GM18499 (cell line): ENCODE measurements around the gene MLYCD.
A peak's percentile ranks its signal among the peaks of the same experiment; 100 is the strongest.

Experiments
- ATAC-seq: cut with Tn5 transposase; IDR thresholded peaks from one replicate; pipeline ENCODE4 v1.9.1; 2021; ENCODE audit warnings: moderate number of reproducible peaks; ENCODE audit not compliant: insufficient read depth, unreplicated experiment

Gene MLYCD

DNA sequence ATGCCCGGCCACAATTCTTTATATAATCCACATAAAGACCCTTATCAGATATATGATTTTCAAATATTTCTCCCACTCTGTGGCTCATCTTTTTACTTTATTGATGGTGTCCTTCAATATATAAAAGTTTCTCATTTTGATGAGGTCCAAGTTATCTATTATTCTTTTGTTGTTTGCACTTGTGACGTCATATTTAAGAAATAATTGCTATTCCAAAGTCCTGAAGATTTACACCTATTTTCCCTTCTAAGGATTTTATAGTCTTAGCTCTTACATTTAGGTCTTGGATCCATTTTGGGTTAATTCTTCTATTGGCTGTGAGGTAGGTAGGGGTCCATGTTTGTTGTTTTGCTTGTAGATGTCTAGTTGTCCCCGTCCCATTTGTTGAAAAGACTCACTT lies 3.0 kb upstream of the MLYCD start:
- ATAC-seq, result no peak

GRCh38 chr16:83899272-83899897 lies 470 bp downstream of the MLYCD start:
- peak; percentile 41 for ATAC-seq

GRCh38 chr16:83899978-83900377 lies 1.1 kb downstream of the MLYCD start:
- no peak for ATAC-seq

GRCh38 chr16:83900571-83900970 lies 1.7 kb downstream of the MLYCD start:
- no peak for ATAC-seq

DNA sequence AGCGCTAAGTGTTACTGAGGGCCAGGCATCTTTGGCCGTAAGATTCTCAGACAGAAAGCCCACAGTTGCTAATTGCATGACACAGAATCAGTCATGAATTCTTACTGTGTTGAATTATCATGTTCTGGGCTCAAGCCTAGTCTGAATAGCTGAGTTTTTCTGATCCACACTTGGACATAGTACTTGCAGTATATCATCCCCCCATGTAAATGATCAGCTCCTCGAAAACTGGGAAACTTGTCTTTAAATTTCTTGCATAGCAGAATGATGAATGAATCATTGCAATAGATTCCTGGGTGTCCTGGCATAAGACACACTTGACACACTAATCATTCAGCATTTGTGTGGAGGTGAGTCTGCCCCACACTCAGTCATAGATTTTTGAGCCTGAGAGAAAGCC lies 2.2 kb downstream of the MLYCD start:
- no peak for ATAC-seq

DNA sequence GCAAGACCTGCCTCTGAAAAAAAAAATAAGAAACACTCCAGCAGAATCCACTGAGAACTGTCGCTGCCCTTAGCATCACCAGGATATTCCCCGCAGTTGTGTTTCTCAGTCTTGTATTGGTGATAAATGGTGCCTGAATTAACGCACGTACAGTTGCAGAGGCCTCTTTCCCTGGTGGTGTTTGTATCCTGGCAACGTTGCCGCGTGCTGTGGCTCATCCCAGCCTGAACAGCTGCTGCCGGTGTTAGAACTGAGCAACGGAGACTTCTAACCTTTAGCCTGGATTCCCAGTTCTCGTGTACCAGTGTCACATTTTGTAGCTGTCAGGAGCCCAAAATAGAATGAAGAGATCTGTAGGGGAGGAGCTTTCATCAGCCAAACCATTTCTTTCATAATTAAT lies 4.8 kb downstream of the MLYCD start:
- no peak for ATAC-seq

DNA sequence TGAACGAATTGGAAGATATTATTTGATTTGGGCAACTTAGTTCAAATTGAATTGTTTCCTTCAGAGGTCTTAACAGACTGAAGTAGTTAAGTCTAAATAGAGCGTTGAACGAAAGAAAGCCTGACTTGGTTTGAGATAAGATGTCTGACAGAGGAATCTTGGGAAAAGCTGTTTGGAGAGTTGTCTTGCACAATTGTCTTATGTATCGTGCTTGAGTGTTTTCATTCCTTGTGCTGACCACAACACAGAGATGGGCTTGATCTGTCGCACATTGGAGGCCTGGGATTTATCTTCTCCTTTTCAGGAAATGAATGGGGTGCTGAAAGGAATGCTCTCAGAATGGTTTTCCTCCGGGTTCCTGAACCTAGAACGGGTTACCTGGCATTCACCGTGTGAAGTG lies 7.8 kb downstream of the MLYCD start:
- ATAC-seq, result no peak

- no peak for ATAC-seq
Measured at GRCh38 chr16:83907111-83907510, 8.2 kb downstream of the MLYCD start.

DNA sequence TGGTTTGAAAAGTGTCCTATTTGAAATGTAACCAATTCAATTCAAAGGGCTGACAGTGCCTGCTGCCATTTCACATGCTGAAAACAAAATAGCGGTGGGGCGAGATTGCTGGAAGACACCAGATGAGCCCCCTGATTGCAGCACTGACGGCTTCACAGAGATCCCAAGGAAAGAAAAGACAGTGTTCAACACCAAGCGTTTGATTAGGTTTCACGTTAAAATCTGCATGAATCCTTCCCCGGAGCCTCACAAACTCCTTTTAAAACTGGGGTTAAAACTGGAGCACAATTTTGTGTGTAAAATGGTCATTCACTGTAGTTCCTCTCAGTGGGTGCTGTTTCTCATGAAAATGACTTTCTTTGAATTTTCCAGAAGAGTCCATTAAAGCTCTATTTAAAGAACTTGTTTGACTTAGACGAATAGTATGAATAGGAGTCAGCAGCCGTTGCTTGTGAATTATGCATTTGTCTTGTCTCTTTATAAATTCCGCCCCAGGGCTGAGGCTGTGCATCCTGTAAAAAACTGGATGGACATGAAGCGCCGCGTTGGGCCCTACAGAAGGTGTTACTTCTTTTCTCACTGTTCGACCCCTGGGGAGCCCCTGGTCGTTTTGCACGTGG lies 8.8 kb downstream of the MLYCD start:
- ATAC-seq, result no peak

DNA sequence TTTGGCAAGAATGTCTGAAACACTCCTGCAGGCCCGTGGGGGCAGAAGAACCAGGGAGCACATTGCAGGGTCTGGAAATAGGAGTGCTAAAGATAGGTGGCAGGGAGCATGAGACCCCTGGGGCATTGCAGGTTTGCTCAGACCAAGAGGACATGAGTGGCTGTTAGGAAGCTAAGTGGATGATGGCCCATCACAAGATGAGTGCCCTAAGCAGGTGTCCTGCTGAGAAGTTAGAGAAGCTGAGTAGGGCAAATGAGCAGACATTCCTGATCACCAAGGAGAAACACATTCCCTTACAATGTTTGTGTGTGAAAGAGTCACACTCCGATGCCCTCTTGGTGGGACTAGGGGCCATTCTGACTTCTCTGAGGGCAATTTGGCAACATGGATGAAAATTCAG lies 9.9 kb downstream of the MLYCD start:
- ATAC-seq, result no peak

- no peak for ATAC-seq
Measured at GRCh38 chr16:83911290-83911689, 12.4 kb downstream of the MLYCD start.

- ATAC-seq, result no peak
Measured at GRCh38 chr16:83912519-83913244, 13.8 kb downstream of the MLYCD start.

DNA sequence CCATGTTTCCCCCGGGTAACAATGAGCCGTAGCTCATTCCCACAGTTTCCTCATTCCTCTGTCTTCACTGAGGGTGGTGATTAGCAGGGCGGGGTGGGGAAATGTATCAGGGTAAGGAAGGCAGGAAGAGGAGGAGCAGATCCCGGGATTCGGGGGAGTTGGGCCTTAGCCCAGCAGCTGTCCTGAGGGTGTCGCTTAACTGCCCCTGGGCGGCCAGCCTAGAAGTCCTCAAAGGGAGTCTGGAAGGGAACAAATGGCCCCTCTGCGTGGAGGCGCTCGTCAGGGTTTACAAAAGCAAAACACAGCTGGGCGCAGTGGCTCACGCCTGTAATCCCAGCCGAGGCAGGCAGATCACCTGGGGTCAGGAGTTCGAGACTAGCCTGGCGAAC lies 14.3 kb downstream of the MLYCD start:
- ATAC-seq, result no peak

DNA sequence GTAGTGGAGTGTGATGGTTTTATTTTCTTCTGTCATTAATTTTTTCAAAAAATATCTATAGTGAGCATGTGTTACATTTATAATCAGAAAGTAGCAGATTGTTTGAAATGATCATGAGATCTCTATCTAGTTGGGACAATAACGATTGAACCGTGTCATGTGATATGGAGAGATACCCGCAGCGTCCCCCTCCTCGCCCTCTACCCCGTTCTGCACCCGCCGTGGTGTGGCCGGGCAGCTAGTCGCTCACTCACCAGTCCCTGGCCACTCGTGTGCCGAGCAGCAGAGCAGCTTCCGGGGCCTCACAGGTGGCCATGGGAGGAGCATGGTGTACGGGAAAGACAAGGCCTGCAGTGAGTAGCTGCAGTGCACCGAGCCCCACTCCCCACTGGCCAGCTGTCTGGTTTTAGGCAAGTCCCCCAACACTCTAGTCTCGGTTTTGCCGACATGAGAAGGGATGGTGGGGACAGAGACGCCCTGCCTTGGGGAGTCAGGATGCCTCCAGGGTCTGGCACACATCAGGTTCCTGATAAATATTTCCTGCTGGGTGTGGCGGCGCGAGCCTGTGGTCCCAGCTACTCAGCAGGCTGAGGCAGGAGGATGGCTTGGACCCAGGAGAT lies 15.3 kb downstream of the MLYCD start:
- ATAC-seq, result no peak

DNA sequence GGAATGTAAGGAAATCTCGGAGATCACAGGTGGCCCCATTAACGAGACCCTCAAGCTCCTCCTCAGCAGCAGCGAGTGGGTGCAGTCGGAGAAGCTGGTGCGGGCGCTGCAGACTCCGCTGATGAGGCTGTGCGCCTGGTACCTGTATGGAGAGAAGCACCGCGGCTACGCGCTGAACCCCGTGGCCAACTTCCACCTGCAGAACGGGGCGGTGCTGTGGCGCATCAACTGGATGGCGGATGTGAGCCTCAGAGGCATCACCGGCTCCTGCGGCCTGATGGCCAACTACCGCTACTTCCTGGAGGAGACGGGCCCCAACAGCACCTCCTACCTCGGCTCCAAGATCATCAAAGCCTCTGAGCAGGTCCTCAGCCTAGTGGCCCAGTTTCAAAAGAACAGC lies 16.2 kb downstream of the MLYCD start:
- no peak for ATAC-seq

DNA sequence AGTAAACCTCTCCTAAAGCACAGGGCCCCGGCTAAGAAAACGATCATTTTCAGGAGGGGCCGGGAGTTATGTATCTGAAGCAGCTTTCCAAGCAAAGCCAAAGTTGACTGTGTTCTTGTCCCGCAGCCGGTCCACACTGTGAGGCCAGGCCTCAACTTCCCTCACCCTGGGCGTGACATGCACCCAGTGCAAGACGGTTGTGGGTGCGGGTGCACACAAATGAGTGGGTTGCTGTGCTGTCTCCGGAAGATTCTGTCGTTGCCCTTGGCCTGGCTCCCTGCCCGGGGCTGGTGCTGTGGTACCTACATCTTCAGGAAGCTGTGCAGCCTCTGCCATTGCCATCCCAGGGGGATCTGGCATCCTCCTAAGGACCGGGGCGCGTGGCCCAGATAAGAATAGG lies 16.6 kb downstream of the MLYCD start:
- no peak for ATAC-seq

- ATAC-seq, result no peak
Measured at GRCh38 chr16:83917152-83918120, 18.5 kb downstream of the MLYCD start.

DNA sequence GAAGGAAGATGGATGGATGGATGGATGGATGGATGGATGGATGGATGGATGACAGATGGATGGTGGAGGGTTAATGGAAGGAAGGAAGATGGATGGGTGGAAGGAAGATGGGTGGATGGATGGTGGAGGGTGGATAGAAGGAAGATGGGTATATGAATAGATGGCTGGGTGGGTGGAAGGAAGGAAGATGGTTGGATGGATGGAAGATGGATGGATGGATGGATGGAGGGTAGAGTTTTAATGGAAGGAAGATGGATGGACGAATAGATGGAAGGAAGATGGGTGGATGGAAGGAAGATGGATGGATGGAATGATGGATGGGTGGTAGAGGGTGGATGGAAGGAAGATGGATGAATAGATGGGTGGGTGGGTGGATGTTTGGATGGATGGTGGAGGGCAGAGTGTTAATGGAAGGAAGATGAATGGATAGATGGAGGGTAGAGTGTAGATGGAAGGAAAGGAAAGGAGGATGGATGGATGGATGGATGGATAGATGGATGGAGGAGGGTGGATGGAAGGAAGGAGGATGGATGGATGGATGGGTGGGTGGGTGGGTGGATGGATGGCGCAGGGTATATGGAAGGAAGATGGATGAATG lies 22.1 kb downstream of the MLYCD start:
- no peak for ATAC-seq

DNA sequence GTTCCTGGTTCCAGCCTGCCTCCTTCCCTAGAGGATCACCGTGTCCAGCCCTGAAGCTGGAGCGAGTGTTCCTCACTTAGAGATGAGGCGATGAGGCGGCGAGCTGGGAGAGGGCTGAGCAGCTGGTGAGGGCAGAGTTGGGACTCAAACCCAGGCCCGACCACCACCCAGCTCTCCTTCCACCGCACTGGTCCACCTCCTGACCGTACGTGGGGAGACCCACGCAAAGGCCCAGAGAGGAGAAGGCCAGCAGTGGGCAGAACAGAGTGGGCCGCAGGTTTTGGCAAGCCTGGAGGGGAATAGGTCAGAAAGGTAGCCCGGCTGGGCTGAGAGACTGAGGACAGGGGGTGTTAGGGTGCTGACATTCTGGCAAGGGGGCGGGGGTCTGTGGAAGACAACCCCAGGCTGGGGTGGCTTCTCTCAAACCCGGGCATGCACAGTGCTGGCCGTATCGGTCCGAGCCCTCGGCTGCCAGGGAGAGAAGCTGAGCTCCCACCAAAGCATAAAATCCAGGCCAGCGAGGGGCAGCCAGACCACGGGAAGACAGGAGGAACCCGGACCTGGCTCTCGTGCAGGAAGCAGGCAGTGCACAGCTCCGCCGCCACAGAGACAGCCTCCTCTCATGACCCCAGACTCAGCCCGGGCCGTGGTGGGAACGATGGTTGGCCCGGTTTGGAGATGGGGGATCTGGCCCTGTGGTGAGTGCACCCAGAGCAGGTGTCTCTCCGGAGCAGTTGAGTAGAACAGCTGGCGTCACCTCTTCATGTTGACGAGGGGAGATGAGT lies 24.9 kb downstream of the MLYCD start:
- no peak for ATAC-seq
